Kidney epithelial cell (primary cell): ENCODE measurements around the gene PRRT1. TPM values are rescaled to one million over a fixed set of nuclear protein-coding genes. Genes with fewer than 3 reads are reported as not detected.

ENCODE experiments used
- DNase-seq: peaks from one replicate; pipeline ENCODE4 v3.0.0-alpha.2; 2010; ENCODE audit warnings: low read depth
- H3K27me3 ChIP-seq: 2 replicates; pipeline ENCODE4 v1.6.0; 2011; ENCODE audit warnings: low read length; ENCODE audit not compliant: control insufficient read depth, insufficient read depth
- H3K36me3 ChIP-seq: 2 replicates; pipeline ENCODE4 v1.5.1; 2011; ENCODE audit warnings: low read length; ENCODE audit not compliant: control insufficient read depth, insufficient read depth
- H3K4me3 ChIP-seq: 2 replicates; pipeline ENCODE4 v1.5.1; 2011; ENCODE audit warnings: low read depth, mild to moderate bottlenecking, control low read depth, low read length
- total RNA-seq: library from RNA; depleted of rRNA; stranded (reverse); fragments of >200 nt; gene quantifications from 2 replicates; pipeline ENCODE4 v1.2.3, GENCODE V29; 2015
- TF ChIP-seq, protein P1 (sequence below): IDR thresholded peaks from 2 replicates; pipeline ENCODE4 v1.5.1; 2011; ENCODE audit warnings: mild to moderate bottlenecking, moderate library complexity, low read length, control low read depth, inconsistent platforms; ENCODE audit not compliant: insufficient read depth, poor library complexity, severe bottlenecking

The PRRT1 gene
- total RNA-seq, 1 donor from 2014 or later, result not detected

DNA sequence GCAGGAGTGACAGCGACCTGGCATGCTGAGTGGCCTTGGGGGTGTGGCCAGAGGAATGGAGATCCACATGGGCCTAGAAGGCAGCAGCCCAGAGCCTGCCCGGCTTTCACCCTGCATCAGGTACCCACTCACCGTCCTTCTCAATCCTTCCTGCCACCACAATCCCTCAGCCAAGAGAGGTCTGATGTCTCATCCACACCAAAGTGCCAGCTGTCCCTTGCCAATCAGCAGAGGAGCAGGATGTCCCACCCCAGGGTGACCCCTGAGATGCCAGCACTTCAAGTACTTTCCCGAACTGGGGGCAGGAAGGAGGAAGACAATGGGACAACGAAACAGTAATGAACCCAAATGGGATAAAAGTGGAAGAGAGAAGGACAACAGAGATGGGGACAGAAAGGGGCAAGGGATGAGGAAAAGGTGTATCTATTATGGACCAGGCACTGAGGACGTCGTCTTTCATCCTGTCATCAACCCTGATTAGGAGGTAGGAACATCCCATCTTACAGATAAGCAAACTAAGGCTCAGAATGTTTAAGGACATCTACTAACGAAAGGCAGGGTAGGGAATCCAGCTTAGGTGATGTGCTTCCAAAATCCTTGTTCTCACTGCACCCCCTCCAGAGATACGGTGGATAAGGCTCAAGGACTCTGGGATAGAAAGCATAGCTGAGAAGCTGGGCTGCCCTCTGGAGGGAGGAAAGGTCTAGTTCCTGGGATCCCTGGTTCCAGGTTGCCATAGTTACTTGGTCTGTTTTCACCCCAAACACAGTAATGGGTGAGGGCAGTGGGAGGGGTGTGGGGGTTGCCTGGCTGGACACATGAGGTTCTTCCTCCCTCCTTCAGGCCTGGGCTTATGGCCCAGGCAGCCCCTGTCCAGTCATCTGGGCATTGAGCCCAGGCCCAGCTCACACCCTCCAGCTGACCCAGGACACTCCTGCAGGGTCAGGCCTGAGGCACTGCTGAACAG lies 38.1 kb downstream of the PRRT1 start:
- peaks cover 17% of the 10 kb centered on the region for H3K27me3 ChIP-seq
- TF ChIP-seq, protein P1, sequence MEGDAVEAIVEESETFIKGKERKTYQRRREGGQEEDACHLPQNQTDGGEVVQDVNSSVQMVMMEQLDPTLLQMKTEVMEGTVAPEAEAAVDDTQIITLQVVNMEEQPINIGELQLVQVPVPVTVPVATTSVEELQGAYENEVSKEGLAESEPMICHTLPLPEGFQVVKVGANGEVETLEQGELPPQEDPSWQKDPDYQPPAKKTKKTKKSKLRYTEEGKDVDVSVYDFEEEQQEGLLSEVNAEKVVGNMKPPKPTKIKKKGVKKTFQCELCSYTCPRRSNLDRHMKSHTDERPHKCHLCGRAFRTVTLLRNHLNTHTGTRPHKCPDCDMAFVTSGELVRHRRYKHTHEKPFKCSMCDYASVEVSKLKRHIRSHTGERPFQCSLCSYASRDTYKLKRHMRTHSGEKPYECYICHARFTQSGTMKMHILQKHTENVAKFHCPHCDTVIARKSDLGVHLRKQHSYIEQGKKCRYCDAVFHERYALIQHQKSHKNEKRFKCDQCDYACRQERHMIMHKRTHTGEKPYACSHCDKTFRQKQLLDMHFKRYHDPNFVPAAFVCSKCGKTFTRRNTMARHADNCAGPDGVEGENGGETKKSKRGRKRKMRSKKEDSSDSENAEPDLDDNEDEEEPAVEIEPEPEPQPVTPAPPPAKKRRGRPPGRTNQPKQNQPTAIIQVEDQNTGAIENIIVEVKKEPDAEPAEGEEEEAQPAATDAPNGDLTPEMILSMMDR, result peak; percentile 33
- DNase-seq, result no peak
- H3K36me3 ChIP-seq, result peaks cover 3% of the 10 kb centered on the region
- no peak overlapping the region for H3K4me3 ChIP-seq

- no peak for DNase-seq
- H3K36me3 ChIP-seq, result peaks cover 3% of the 10 kb centered on the region
- peaks cover 28% of the 10 kb centered on the region for H3K27me3 ChIP-seq
- H3K4me3 ChIP-seq, result no peak overlapping the region
- TF ChIP-seq, protein P1, result no peak
Observed at GRCh38 chr6:32112431-32112980, 39.2 kb downstream of the PRRT1 start.

DNA sequence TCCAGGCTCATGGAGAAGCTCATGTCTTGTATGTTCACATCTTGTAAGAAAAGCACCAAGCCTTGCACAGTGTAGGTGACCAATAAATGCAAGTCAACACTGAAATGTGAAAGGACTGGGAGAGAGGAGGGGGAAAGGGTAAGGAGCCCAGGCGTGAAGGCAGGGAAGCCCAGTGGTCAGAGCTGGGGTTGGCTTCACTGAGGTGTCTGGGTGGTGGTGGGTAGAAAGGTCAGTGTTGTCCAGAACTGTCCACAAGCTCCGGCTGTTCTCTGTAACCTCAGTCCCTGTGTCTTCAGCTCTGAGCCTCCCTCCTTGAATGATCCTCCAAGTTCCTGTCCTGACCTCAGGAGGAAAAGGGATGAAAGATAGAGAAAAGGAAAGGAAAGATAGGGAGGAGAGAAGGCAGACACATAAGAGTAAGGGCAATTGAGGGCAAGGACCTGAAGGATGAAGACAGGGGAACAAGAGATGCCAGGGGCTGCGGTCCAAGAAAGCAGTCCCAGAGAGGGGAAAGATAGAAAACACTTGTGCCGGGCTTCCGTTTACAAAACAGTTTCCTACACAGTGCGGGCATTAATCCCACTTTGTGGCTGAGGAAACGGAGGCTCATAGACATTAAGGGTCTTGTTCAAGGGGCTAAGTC lies 40.2 kb downstream of the PRRT1 start:
- TF ChIP-seq, protein P1, result no peak
- Histone ChIP-seq H3K4me3 (no peak overlapping the region), H3K36me3 (peaks cover 2% of the 10 kb centered on the region), H3K27me3 (peaks cover 36% of the 10 kb centered on the region)
- no peak for DNase-seq

GRCh38 chr6:32110632-32111031 lies 41.1 kb downstream of the PRRT1 start:
- Histone ChIP-seq H3K36me3 (no peaks in the 10 kb centered on the region), H3K4me3 (no peak overlapping the region), H3K27me3 (peaks cover 41% of the 10 kb centered on the region)
- TF ChIP-seq, protein P1, result no peak
- DNase-seq, result no peak

DNA sequence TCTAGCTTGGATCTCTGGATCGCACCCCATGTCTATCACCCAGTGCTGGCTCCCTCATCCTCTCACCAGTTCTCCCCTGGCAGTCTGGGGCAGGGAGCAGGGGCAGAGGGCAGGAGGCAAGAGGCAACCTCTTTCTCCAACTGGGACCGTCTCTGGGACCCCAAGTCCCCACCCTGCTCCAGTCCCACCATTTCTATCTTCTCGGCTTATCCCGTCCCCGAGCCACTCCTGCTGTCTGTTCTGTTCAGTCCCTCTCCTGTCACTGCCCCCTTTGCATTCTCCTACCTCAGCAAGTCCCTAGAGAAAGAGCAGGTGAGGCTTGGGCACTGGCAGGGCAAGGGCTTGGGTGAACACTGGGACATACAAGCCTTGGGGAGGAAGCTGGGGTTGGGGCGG lies 42.0 kb downstream of the PRRT1 start:
- H3K36me3 ChIP-seq, result no peaks in the 10 kb centered on the region
- TF ChIP-seq, protein P1, result no peak
- DNase-seq, result no peak

More for the DNA sequence above, 42.0 kb downstream of the PRRT1 start:
- peaks cover 41% of the 10 kb centered on the region for H3K27me3 ChIP-seq
- no peak overlapping the region for H3K4me3 ChIP-seq
